BLaER1 (cell line): ENCODE results near the gene ANKRD33.
"Not testable (repeated sequence)": the region's sequence is repeated elsewhere in the genome, so short reads cannot be mapped to it uniquely, and the experiment has no call there.

Experiments used
- H3K27ac ChIP-seq: shearing (Covaris generic); formaldehyde crosslinking; 2 replicates; pipeline ENCODE4 v1.8.1; 2022
- H3K27me3 ChIP-seq: shearing (Covaris generic); formaldehyde crosslinking; 2 replicates; pipeline ENCODE4 v1.8.1; 2022
- H3K36me3 ChIP-seq: shearing (Covaris generic); formaldehyde crosslinking; 2 replicates; pipeline ENCODE4 v1.8.1; 2022
- H3K4me1 ChIP-seq: shearing (Covaris generic); formaldehyde crosslinking; 2 replicates; pipeline ENCODE4 v1.8.1; 2022
- H3K4me2 ChIP-seq: shearing (Covaris generic); formaldehyde crosslinking; 2 replicates; pipeline ENCODE4 v1.8.1; 2022
- H3K4me3 ChIP-seq: shearing (Covaris generic); formaldehyde crosslinking; 2 replicates; pipeline ENCODE4 v1.8.1; 2022
- H3K9ac ChIP-seq: shearing (Covaris generic); formaldehyde crosslinking; 2 replicates; pipeline ENCODE4 v1.8.1; 2022
- H3K9me3 ChIP-seq: shearing (Covaris generic); formaldehyde crosslinking; 2 replicates; pipeline ENCODE4 v1.8.1; 2022
- H4K20me1 ChIP-seq: shearing (Covaris generic); formaldehyde crosslinking; 2 replicates; pipeline ENCODE4 v1.8.1; 2022
- Cebpa-rat ChIP-seq: shearing (Covaris generic); IDR thresholded peaks from 2 replicates; pipeline ENCODE4 v1.8.1; 2022

ANKRD33 gene

DNA sequence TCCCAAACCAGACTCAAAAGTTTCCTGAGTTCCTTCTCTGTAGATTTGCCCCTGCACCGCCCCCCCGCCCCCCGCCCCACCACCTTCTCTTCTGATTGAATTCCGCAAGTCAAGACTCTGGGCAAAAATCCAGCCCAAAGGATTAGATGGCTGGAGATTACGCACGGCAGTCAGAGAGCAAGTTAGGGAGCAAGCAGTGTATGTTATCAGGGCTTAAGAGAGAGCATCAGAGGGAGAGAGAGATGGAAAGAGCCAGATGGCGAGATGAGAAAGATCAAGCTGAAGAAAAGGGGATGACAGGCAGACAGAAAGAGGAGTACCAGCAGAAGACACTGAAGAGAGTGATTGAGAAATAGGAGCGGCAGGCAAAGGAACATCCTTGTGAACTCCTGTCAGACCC, 13.9 kb upstream of the ANKRD33 start:
- H3K4me2 ChIP-seq, result no peak overlapping the region
- no peak overlapping the region for H3K4me3 ChIP-seq
- peaks cover 28% of the 10 kb centered on the region for H3K4me1 ChIP-seq
- H3K27me3 ChIP-seq, result peaks cover 17% of the 10 kb centered on the region
- H4K20me1 ChIP-seq, result no peaks in the 10 kb centered on the region
- no peak overlapping the region for H3K9ac ChIP-seq
- H3K36me3 ChIP-seq, result no peaks in the 10 kb centered on the region
- no peak overlapping the region for H3K27ac ChIP-seq
- no peaks in the 10 kb centered on the region for H3K9me3 ChIP-seq
- no peak for TF ChIP-seq Cebpa-rat

- no peaks in the 10 kb centered on the region for H3K36me3 ChIP-seq
- H3K9ac ChIP-seq, result no peak overlapping the region
- peaks cover 12% of the 10 kb centered on the region; the same call in 1 of the 2 replicates for H3K27me3 ChIP-seq
- no peak overlapping the region for H3K4me2 ChIP-seq
- H3K4me1 ChIP-seq, result peaks cover 23% of the 10 kb centered on the region
- H4K20me1 ChIP-seq, result no peaks in the 10 kb centered on the region
- H3K27ac ChIP-seq, result no peak overlapping the region
- H3K4me3 ChIP-seq, result no peak overlapping the region
- TF ChIP-seq Cebpa-rat, result no peak
- no peaks in the 10 kb centered on the region for H3K9me3 ChIP-seq
These were observed 13.4 kb upstream of the ANKRD33 start for GRCh38 chr12:51874486-51874885.

DNA sequence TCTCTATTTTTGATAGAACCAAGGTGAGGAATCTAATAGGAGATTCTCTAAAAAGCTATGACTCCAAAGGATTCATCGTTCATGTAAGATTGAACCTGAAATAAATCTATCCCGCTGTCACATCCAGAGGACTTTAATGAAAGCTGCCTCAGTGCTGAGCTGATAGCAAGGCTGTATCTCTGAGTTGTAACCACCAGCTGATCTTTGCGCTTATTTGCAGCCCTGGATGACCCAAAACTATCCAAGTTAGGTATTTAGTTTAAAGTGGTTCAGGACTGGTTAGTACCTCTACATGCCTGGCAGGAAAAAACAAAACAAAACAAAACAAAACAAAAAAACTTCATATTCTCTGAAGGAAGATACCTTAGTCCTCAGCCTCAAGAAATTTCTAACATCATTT, 8.8 kb upstream of the ANKRD33 start:
- Histone ChIP-seq H3K36me3 (no peaks in the 10 kb centered on the region), H3K9me3 (peaks cover 5% of the 10 kb centered on the region; the same call in 1 of the 2 replicates), H3K4me2 (no peak overlapping the region), H3K27me3 (no peaks in the 10 kb centered on the region), H3K4me3 (no peak overlapping the region), H3K27ac (no peak overlapping the region), H3K9ac (no peak overlapping the region), H4K20me1 (no peaks in the 10 kb centered on the region), H3K4me1 (no peaks in the 10 kb centered on the region)
- no peak for TF ChIP-seq Cebpa-rat

DNA sequence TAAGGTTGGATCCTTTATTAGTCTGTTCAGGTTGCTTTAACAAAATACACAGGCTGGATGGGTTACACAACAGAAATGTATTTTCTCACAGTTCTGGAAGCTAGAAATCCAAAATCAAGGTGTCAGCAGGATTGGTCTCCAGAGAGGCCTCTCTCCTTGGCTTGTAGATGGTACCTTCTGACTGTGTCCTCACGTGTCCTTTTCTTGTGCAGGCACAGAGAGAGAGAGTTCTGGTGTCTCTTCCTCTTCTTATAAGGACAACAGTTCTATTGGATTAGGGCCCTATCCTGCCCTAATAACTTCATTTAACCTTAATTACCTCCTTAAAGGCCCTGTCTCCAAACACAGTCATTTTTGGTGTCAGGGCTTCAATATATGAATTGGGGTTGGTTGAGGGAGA, 4.6 kb upstream of the ANKRD33 start:
- no peak for TF ChIP-seq Cebpa-rat

DNA sequence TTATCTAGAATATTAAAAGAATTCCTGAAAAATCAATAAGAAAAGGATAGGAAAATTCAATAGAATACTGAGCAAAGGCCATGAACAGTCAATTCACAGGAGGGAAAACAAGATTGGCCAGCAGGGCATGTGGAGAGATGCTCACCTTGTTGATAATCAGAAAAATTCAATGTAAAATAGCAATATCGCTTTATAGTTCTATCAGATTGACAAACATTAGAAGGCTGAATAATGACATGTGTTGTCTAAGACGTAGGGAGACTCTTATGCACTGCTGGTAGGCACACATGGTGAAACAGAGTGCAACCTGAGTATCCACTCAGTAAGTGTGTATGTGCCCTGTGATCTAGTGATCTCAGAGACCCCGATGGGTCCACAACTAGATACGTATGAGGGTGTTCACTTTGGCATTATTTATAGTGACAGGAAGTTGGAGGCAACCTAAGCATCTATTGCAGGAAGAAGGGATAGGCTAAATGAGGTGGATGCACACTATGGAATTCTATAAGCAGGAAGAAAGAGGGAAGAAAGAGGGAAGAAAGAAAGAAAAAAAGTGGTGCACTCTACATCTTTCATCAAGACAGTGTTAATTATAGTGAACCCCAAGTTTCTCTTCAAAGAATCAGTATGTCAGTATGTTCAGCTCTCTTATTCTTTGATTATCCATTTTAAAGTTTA, 3.8 kb upstream of the ANKRD33 start:
- Histone ChIP-seq H3K27me3 (no peaks in the 10 kb centered on the region), H3K36me3 (no peaks in the 10 kb centered on the region), H3K4me3 (no peak overlapping the region), H3K27ac (no peak overlapping the region), H3K9me3 (peaks cover 15% of the 10 kb centered on the region), H3K9ac (no peak overlapping the region), H4K20me1 (no peaks in the 10 kb centered on the region), H3K4me1 (peaks cover 36% of the 10 kb centered on the region), H3K4me2 (no peak overlapping the region)
- TF ChIP-seq Cebpa-rat, result no peak

More for the DNA sequence above, 4.6 kb upstream of the ANKRD33 start:
- H3K4me3 ChIP-seq, result no peak overlapping the region
- no peak overlapping the region for H3K4me2 ChIP-seq
- peaks cover 15% of the 10 kb centered on the region for H3K9me3 ChIP-seq
- no peak overlapping the region for H3K27ac ChIP-seq
- no peak overlapping the region for H3K9ac ChIP-seq
- H3K36me3 ChIP-seq, result no peaks in the 10 kb centered on the region
- peaks cover 28% of the 10 kb centered on the region for H3K4me1 ChIP-seq
- H4K20me1 ChIP-seq, result no peaks in the 10 kb centered on the region
- H3K27me3 ChIP-seq, result no peaks in the 10 kb centered on the region

- Histone ChIP-seq H3K9me3 (peaks cover 15% of the 10 kb centered on the region), H3K4me2 (no peak overlapping the region), H3K27me3 (no peaks in the 10 kb centered on the region), H3K27ac (no peak overlapping the region), H3K4me1 (peaks cover 42% of the 10 kb centered on the region), H4K20me1 (no peaks in the 10 kb centered on the region), H3K4me3 (no peak overlapping the region), H3K36me3 (no peaks in the 10 kb centered on the region), H3K9ac (no peak overlapping the region)
- TF ChIP-seq Cebpa-rat, result no peak
These were observed 3.1 kb upstream of the ANKRD33 start for GRCh38 chr12:51884676-51885229.

- H3K27me3 ChIP-seq, H4K20me1 ChIP-seq, H3K36me3 ChIP-seq: not testable (repeated sequence)
- Histone ChIP-seq H3K9me3 (peaks cover 15% of the 10 kb centered on the region), H3K4me3 (peak overlapping the region; percentile 36; the same call in 1 of the 2 replicates), H3K27ac (peak overlapping the region; percentile 68), H3K9ac (0 out of 2 replicates have a peak overlapping the region, but pooled peaks have one; percentile 18), H3K4me2 (peak overlapping the region; percentile 70), H3K4me1 (peaks cover 44% of the 10 kb centered on the region)
These were observed 2.4 kb upstream of the ANKRD33 start for GRCh38 chr12:51885294-51886020.

- Histone ChIP-seq H4K20me1 (no peaks in the 10 kb centered on the region), H3K4me3 (peak overlapping the region; percentile 36; the same call in 1 of the 2 replicates), H3K9me3 (peaks cover 15% of the 10 kb centered on the region), H3K4me1 (peaks cover 44% of the 10 kb centered on the region), H3K9ac (peak overlapping the region; percentile 18; the same call in 1 of the 2 replicates), H3K27me3 (no peaks in the 10 kb centered on the region), H3K36me3 (no peaks in the 10 kb centered on the region), H3K27ac (peak overlapping the region; percentile 68), H3K4me2 (peak overlapping the region; percentile 70)
- peak; percentile 89 for TF ChIP-seq Cebpa-rat
These were observed 1.7 kb upstream of the ANKRD33 start for GRCh38 chr12:51886021-51886710.

- no peak overlapping the region for H3K9ac ChIP-seq
- no peak for TF ChIP-seq Cebpa-rat
- H3K4me1 ChIP-seq, result peaks cover 44% of the 10 kb centered on the region
- H3K27me3 ChIP-seq, result no peaks in the 10 kb centered on the region
- peaks cover 10% of the 10 kb centered on the region for H3K9me3 ChIP-seq
- no peaks in the 10 kb centered on the region for H4K20me1 ChIP-seq
- H3K36me3 ChIP-seq, result no peaks in the 10 kb centered on the region
- H3K4me3 ChIP-seq, result no peak overlapping the region
- peak overlapping the region; percentile 15; the same call in 1 of the 2 replicates for H3K4me2 ChIP-seq
- H3K27ac ChIP-seq, result 0 out of 2 replicates have a peak overlapping the region, but pooled peaks have one; percentile 20
These were observed 663 bp downstream of the ANKRD33 start for GRCh38 chr12:51888316-51889215.
